IMR-90 (cell line): ENCODE data around the gene USP47. TPM values are rescaled to one million over a fixed set of nuclear protein-coding genes. Genes with fewer than 3 reads are reported as not detected.

ENCODE experiments used
- ATAC-seq: fragments of 200-7000 bp; cut with Tn5 transposase; 2 replicates; pipeline ENCODE4 v1.9.1; 2020; ENCODE audit warnings: low read depth, mild to moderate bottlenecking, moderate library complexity
- BruUV-seq: library from RNA; stranded (reverse); fragments of 400-500 nt; replicated peaks from 2 replicates; lab custom pipeline; 2021; lab: Mats Ljungman, UMichigan
- CTCF ChIA-PET: fragments of 300-600 bp; formaldehyde crosslinking; extraction: SDS; loops from one replicate; lab custom pipeline; 2021; ENCODE audit warnings: antibody characterized with exemption; lab: Yijun Ruan, JAX
- POLR2A ChIA-PET: fragments of 300-600 bp; sonication (Branson Sonifier 250); formaldehyde crosslinking; loops from one replicate; lab custom pipeline; 2022; ENCODE audit warnings: antibody characterized with exemption; ENCODE audit not compliant: unreplicated experiment; lab: Charles Lee
- DNase-seq: peaks from one replicate; pipeline ENCODE4 v3.0.0; 2013
- H2AFZ ChIP-seq: replicated peaks from 2 replicates; pipeline ENCODE3; 2013; ENCODE audit warnings: low read length, mild to moderate bottlenecking; ENCODE audit not compliant: poor library complexity
- H2AK5ac ChIP-seq: 2 replicates; pipeline ENCODE4 v1.6.1; 2013; ENCODE audit warnings: low read depth, low read length, inconsistent platforms
- H2AK9ac ChIP-seq: replicated peaks from 2 replicates; pipeline ENCODE3; 2013; ENCODE audit warnings: mild to moderate bottlenecking, low read depth, low read length, moderate library complexity; ENCODE audit not compliant: poor library complexity
- H2BK120ac ChIP-seq: 2 replicates; pipeline ENCODE4 v1.6.1; 2013; ENCODE audit warnings: low read depth, low read length, inconsistent platforms
- H2BK15ac ChIP-seq: 3 replicates; pipeline ENCODE4 v1.6.1; 2013; ENCODE audit warnings: low read depth, low read length, inconsistent platforms
- H2BK20ac ChIP-seq: 2 replicates; pipeline ENCODE4 v1.6.1; 2013; ENCODE audit warnings: low read depth, mild to moderate bottlenecking, inconsistent platforms, low read length, moderate library complexity
- H2BK5ac ChIP-seq: 2 replicates; pipeline ENCODE4 v1.6.1; 2013; ENCODE audit warnings: mild to moderate bottlenecking, low read depth, low read length, inconsistent platforms; ENCODE audit not compliant: poor library complexity, severe bottlenecking
- H3K14ac ChIP-seq: replicated peaks from 2 replicates; pipeline ENCODE4 v1.6.1; 2013; ENCODE audit warnings: low read depth, low read length, inconsistent platforms
- H3K18ac ChIP-seq: 2 replicates; pipeline ENCODE4 v1.6.1; 2013; ENCODE audit warnings: low read depth, low read length, control low read depth
- H3K23ac ChIP-seq: 2 replicates; pipeline ENCODE4 v1.6.1; 2013; ENCODE audit warnings: low read depth, low read length, inconsistent platforms
- H3K27ac ChIP-seq: 2 replicates; pipeline ENCODE4 v1.5.1; 2013; ENCODE audit warnings: mild to moderate bottlenecking, control low read depth, low read length; ENCODE audit not compliant: insufficient read depth
- H3K27me3 ChIP-seq: 2 replicates; pipeline ENCODE4 v1.6.1; 2013; ENCODE audit warnings: low read length; ENCODE audit not compliant: control insufficient read depth, insufficient read depth
- H3K36me3 ChIP-seq: 2 replicates; pipeline ENCODE4 v1.6.1; 2013; ENCODE audit warnings: low read length, mixed read lengths; ENCODE audit not compliant: control insufficient read depth, insufficient read depth
- H3K4ac ChIP-seq: 2 replicates; pipeline ENCODE4 v1.6.1; 2013; ENCODE audit warnings: low read depth, low read length, inconsistent platforms
- H3K4me1 ChIP-seq: 2 replicates; pipeline ENCODE4 v1.6.1; 2013; ENCODE audit warnings: low read length, mixed read lengths; ENCODE audit not compliant: control insufficient read depth, insufficient read depth
- H3K4me2 ChIP-seq: 2 replicates; pipeline ENCODE4 v1.6.1; 2013; ENCODE audit warnings: low read depth, mild to moderate bottlenecking, control low read depth, low read length, moderate library complexity
- H3K4me3 ChIP-seq: 2 replicates; pipeline ENCODE4 v1.5.1; 2013; ENCODE audit warnings: low read depth, mild to moderate bottlenecking, control low read depth, low read length, moderate library complexity; ENCODE audit not compliant: insufficient read depth
- H3K56ac ChIP-seq: 2 replicates; pipeline ENCODE4 v1.6.1; 2013; ENCODE audit warnings: low read length, inconsistent platforms; ENCODE audit not compliant: insufficient read depth; ENCODE audit errors: extremely low read depth
- H3K79me1 ChIP-seq, 2 experiments: 2 replicates each; pipeline ENCODE4 v1.6.1; 2013; ENCODE audit warnings: low read length in 2 of 2, inconsistent platforms in 1 of 2, low read depth in 1 of 2
- H3K9ac ChIP-seq: 2 replicates; pipeline ENCODE4 v1.6.1; 2013; ENCODE audit warnings: low read depth, low read length, control low read depth
- H3K9me1 ChIP-seq: 2 replicates; pipeline ENCODE4 v1.6.1; 2013; ENCODE audit warnings: low read length, inconsistent platforms; ENCODE audit not compliant: insufficient read depth
- H3K9me3 ChIP-seq: 2 replicates; pipeline ENCODE4 v1.6.1; 2013; ENCODE audit warnings: low read length; ENCODE audit not compliant: control insufficient read depth, insufficient read depth
- H4K20me1 ChIP-seq: 2 replicates; pipeline ENCODE4 v1.6.1; 2013; ENCODE audit warnings: low read length, inconsistent platforms; ENCODE audit not compliant: insufficient read depth
- H4K5ac ChIP-seq: 2 replicates; pipeline ENCODE4 v1.6.1; 2013; ENCODE audit warnings: mild to moderate bottlenecking, low read depth, low read length, control low read depth
- H4K8ac ChIP-seq, 2 experiments: 2 replicates each; pipeline ENCODE4 v1.6.1; 2013; ENCODE audit warnings: low read depth in 2 of 2, low read length in 2 of 2, control low read depth in 1 of 2, inconsistent platforms in 1 of 2
- H4K91ac ChIP-seq: 2 replicates; pipeline ENCODE4 v1.6.1; 2013; ENCODE audit warnings: low read depth, low read length, inconsistent platforms; ENCODE audit not compliant: insufficient read depth
- BHLHE40 ChIP-seq: fragments of 150-350 bp; IDR thresholded peaks from 2 replicates; pipeline ENCODE4 v1.6.1; 2016; ENCODE audit warnings: mild to moderate bottlenecking, low read depth, low read length
- CEBPB ChIP-seq: IDR thresholded peaks from 2 replicates; pipeline ENCODE4 v1.6.1; 2012; ENCODE audit warnings: low read depth, low read length, improper control_type of control experiment
- CHD1 ChIP-seq: IDR thresholded peaks from 2 replicates; pipeline ENCODE4 v1.6.1; 2012; ENCODE audit warnings: low read depth, low read length, improper control_type of control experiment
- MAFK ChIP-seq: IDR thresholded peaks from 2 replicates; pipeline ENCODE4 v1.6.1; 2012; ENCODE audit warnings: low read depth, low read length, improper control_type of control experiment
- POLR2A ChIP-seq: IDR thresholded peaks from 2 replicates; pipeline ENCODE4 v1.6.1; 2012; ENCODE audit warnings: mild to moderate bottlenecking, low read depth, low read length
- WGBS, 2 experiments: methylation state at CpG; one replicate each; pipeline versions ENCODE4 v1.1.5 to v1.1.7; 2013; ENCODE audit warnings: missing lambda C conversion rate in 2 of 2; ENCODE audit not compliant: insufficient read length in 1 of 2; ENCODE audit errors: extremely low coverage in 2 of 2; 5-methylcytosine and 5-hydroxymethylcytosine counted together
- dilution Hi-C: fragments of 300-500 bp; cut with HindIII; formaldehyde crosslinking; loops from one replicate; pipeline ENCODE4 v1.14.3; 2018; ENCODE audit warnings: low sequenced_read_pairs; ENCODE audit not compliant: unreplicated experiment
- in situ Hi-C: fragments of 300-500 bp; cut with MboI; formaldehyde crosslinking; loops from 3 replicates; pipeline ENCODE4 v1.14.3; 2019; ENCODE audit warnings: low sequenced_read_pairs, inconsistent platforms, mixed read lengths
- intact Hi-C: fragments of 100-400 bp; cut with micrococcal nuclease; formaldehyde crosslinking; loops from 2 replicates; pipeline ENCODE4 v1.10.0; 2022
- polyA plus RNA-seq, 3 experiments: library from polyadenylated mRNA; depleted of rRNA; stranded (reverse); fragments of >200 nt; gene quantifications; 2 replicates each; pipeline ENCODE4 v1.2.3, GENCODE V29; 2012; ENCODE audit warnings: low replicate concordance in 1 of 3
- total RNA-seq: library from RNA; depleted of rRNA; stranded (reverse); fragments of >200 nt; gene quantifications from 2 replicates; pipeline ENCODE4 v1.2.3, GENCODE V29; 2012
- TF ChIP-seq, protein P1 (sequence below): conservative IDR thresholded peaks from 2 replicates; pipeline ENCODE4 v1.5.1; 2012; ENCODE audit warnings: mild to moderate bottlenecking, low read depth, low read length, improper control_type of control experiment

The USP47 gene
- total and polyA plus RNA-seq, 2 of the 4 experiments (the other 2 are of a cell fraction) = 15.0 to 110 TPM

GRCh38 chr11:11894486-11894885, 52.7 kb downstream of the USP47 start:
- CTCF ChIA-PET = interaction anchor here (1.2 kb wide), 1 partner anchor 14 kb away, joined by 3 read pairs; no protein-coding TSS in a partner anchor
- no peak overlapping the region for H2AK5ac ChIP-seq

More at GRCh38 chr11:11894486-11894885, 52.7 kb downstream of the USP47 start:
- Histone ChIP-seq H3K23ac (no peak overlapping the region), H3K79me1 (peaks cover 25 to 36% of the 10 kb centered on the region in 2 experiments), H3K36me3 (peaks cover 12% of the 10 kb centered on the region), H3K18ac (no peak overlapping the region), H3K4me2 (no peak overlapping the region), H2BK5ac (no peak overlapping the region), H4K8ac (no peak overlapping the region), H3K4me1 (no peaks in the 10 kb centered on the region), H4K5ac (no peak overlapping the region), H3K27ac (no peak overlapping the region), H2AK9ac (no peak overlapping the region), H3K4me3 (no peak overlapping the region), H3K9ac (no peak overlapping the region), H3K14ac (no peak overlapping the region), H2BK120ac (no peak overlapping the region), H3K9me3 (no peaks in the 10 kb centered on the region), H2BK15ac (no peak overlapping the region), H3K4ac (no peak overlapping the region), H2AFZ (no peak overlapping the region), H3K56ac (no peak overlapping the region), H4K91ac (no peak overlapping the region), H2BK20ac (no peak overlapping the region), H3K27me3 (no peaks in the 10 kb centered on the region), H4K20me1 (peaks cover 9% of the 10 kb centered on the region), H3K9me1 (peaks cover 7% of the 10 kb centered on the region)
- in situ Hi-C loops = no loop called here
- DNase-seq = peak; percentile 17
- BruUV-seq = no TSS peak
- ATAC-seq = no peak
- POLR2A ChIA-PET = no interaction called here
- WGBS, 2 experiments = no CpG with 5 or more reads among the region's 1 CpG
- intact Hi-C loops = no loop called here
- dilution Hi-C loops = no loop called here
- no peak for TF ChIP-seq BHLHE40
- no peak for TF ChIP-seq POLR2A
- no peak for TF ChIP-seq CEBPB
- TF ChIP-seq MAFK = no peak
- no peak for TF ChIP-seq CHD1
- TF ChIP-seq, protein P1, sequence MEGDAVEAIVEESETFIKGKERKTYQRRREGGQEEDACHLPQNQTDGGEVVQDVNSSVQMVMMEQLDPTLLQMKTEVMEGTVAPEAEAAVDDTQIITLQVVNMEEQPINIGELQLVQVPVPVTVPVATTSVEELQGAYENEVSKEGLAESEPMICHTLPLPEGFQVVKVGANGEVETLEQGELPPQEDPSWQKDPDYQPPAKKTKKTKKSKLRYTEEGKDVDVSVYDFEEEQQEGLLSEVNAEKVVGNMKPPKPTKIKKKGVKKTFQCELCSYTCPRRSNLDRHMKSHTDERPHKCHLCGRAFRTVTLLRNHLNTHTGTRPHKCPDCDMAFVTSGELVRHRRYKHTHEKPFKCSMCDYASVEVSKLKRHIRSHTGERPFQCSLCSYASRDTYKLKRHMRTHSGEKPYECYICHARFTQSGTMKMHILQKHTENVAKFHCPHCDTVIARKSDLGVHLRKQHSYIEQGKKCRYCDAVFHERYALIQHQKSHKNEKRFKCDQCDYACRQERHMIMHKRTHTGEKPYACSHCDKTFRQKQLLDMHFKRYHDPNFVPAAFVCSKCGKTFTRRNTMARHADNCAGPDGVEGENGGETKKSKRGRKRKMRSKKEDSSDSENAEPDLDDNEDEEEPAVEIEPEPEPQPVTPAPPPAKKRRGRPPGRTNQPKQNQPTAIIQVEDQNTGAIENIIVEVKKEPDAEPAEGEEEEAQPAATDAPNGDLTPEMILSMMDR = no peak
